IMR-90 (cell line): Measurements from ENCODE around the gene BLTP3B.

Experiments
- MXI1 ChIP-seq: IDR thresholded peaks from 2 replicates; pipeline ENCODE4 v1.6.1; 2012; ENCODE audit warnings: low read depth, mild to moderate bottlenecking, low read length, moderate library complexity, borderline replicate concordance
- POLR2A ChIP-seq: IDR thresholded peaks from 2 replicates; pipeline ENCODE4 v1.6.1; 2012; ENCODE audit warnings: mild to moderate bottlenecking, low read depth, low read length
- TF ChIP-seq, protein P1 (sequence below): conservative IDR thresholded peaks from 2 replicates; pipeline ENCODE4 v1.5.1; 2012; ENCODE audit warnings: mild to moderate bottlenecking, low read depth, low read length, improper control_type of control experiment

DNA sequence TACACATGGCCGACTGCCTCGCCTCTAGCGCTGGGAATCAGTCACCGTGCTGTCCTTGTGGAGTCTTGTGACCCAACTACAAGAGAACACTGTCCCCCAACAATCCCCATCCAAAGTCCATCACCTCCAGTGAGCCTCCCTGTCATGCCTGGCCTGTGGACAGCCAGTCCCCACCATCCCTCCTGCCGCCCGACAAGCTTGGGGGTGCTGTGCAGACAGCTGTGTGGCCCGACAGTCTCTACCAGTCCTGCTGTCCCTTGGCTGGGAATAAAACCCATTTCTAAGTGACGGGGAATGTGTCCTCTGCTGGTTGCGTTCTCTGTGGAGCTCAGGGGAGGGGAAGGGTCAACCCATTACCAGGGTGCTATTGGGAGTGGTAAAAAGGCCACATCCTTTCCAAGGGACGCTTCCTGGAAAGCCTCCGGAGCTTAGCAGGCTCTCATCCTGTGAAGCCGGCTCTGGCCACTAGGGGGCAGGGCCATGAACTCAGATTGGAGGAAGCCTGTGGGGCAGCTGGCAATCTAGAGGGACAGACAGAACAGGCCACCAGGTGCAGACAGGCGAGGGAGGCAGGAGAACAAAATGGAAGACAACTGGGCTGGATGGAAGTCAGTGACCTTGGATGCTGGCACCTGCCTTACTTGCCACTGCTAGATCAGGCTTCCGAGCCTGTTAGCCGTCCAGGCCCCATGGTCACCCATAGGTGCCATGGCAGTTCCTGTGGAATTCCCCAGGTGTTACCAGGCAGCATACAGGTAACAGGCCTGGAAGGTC, 12.0 kb upstream of the BLTP3B start:
- TF ChIP-seq, protein P1, sequence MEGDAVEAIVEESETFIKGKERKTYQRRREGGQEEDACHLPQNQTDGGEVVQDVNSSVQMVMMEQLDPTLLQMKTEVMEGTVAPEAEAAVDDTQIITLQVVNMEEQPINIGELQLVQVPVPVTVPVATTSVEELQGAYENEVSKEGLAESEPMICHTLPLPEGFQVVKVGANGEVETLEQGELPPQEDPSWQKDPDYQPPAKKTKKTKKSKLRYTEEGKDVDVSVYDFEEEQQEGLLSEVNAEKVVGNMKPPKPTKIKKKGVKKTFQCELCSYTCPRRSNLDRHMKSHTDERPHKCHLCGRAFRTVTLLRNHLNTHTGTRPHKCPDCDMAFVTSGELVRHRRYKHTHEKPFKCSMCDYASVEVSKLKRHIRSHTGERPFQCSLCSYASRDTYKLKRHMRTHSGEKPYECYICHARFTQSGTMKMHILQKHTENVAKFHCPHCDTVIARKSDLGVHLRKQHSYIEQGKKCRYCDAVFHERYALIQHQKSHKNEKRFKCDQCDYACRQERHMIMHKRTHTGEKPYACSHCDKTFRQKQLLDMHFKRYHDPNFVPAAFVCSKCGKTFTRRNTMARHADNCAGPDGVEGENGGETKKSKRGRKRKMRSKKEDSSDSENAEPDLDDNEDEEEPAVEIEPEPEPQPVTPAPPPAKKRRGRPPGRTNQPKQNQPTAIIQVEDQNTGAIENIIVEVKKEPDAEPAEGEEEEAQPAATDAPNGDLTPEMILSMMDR: peak; percentile 65
- no peak for TF ChIP-seq POLR2A
- no peak for TF ChIP-seq MXI1
